GM23338 (cell line): Measurements from ENCODE around the gene TMEM94. TPM values are rescaled to one million over a fixed set of nuclear protein-coding genes. Genes with fewer than 3 reads are reported as not detected.

Experiments used
- ATAC-seq: fragments of 200-7000 bp; cut with Tn5 transposase; 3 replicates; pipeline ENCODE4 v1.9.1; 2020
- DNase-seq: peaks from one replicate; pipeline ENCODE4 v3.0.0-alpha.2; 2015; ENCODE audit warnings: low spot score
- H2AFZ ChIP-seq: fragments of 200-600 bp; sonication (generic); 2 replicates; pipeline ENCODE4 v1.8.0; 2016; ENCODE audit warnings: antibody characterized with exemption, mild to moderate bottlenecking, moderate library complexity
- H3F3A ChIP-seq: fragments of 200-600 bp; sonication (generic); replicated peaks from 2 replicates; pipeline ENCODE4 v1.8.0; 2017; ENCODE audit warnings: antibody characterized with exemption, mixed run types, low read depth
- H3K27ac ChIP-seq: fragments of 200-600 bp; sonication (generic); 2 replicates; pipeline ENCODE4 v1.6.1; 2016; ENCODE audit warnings: low read depth
- H3K27me3 ChIP-seq: fragments of 200-600 bp; sonication (generic); 2 replicates; pipeline ENCODE4 v1.8.0; 2016; ENCODE audit warnings: mild to moderate bottlenecking, mixed run types, moderate library complexity; ENCODE audit not compliant: insufficient read depth
- H3K36me3 ChIP-seq: fragments of 200-600 bp; sonication (generic); 2 replicates; pipeline ENCODE4 v1.8.0; 2016; ENCODE audit warnings: mild to moderate bottlenecking; ENCODE audit not compliant: insufficient read depth
- H3K4me1 ChIP-seq: fragments of 200-600 bp; sonication (generic); 2 replicates; pipeline ENCODE4 v1.8.0; 2016; ENCODE audit warnings: mild to moderate bottlenecking, moderate library complexity; ENCODE audit not compliant: insufficient read depth
- H3K4me2 ChIP-seq: fragments of 200-600 bp; sonication (generic); 2 replicates; pipeline ENCODE4 v1.7.1; 2017; ENCODE audit warnings: mixed run types
- H3K4me3 ChIP-seq: fragments of 200-600 bp; sonication (generic); 2 replicates; pipeline ENCODE4 v1.6.1; 2016; ENCODE audit warnings: mixed run types
- H3K79me2 ChIP-seq: fragments of 200-600 bp; sonication (generic); replicated peaks from 2 replicates; pipeline ENCODE4 v1.8.0; 2017; ENCODE audit warnings: mild to moderate bottlenecking; ENCODE audit not compliant: insufficient read depth
- H3K9me2 ChIP-seq: fragments of 200-600 bp; sonication (generic); 2 replicates; pipeline ENCODE4 v1.8.0; 2017; ENCODE audit not compliant: insufficient read depth
- H4K20me1 ChIP-seq: fragments of 200-600 bp; sonication (generic); replicated peaks from 2 replicates; pipeline ENCODE4 v1.8.0; 2017; ENCODE audit warnings: mild to moderate bottlenecking; ENCODE audit not compliant: insufficient read depth
- H3K27ac Mint-ChIP-seq: 2 replicates; pipeline ENCODE4 v1.8.0; 2020; ENCODE audit warnings: inconsistent platforms, mild to moderate bottlenecking, moderate library complexity, mixed read lengths
- H3K27me3 Mint-ChIP-seq: 3 replicates; pipeline ENCODE4 v1.8.0; 2022; ENCODE audit warnings: low read depth, mild to moderate bottlenecking, moderate library complexity, mixed read lengths, inconsistent platforms; ENCODE audit not compliant: insufficient read depth, poor library complexity
- H3K36me3 Mint-ChIP-seq: 3 replicates; pipeline ENCODE4 v1.8.0; 2021; ENCODE audit warnings: low read depth, mild to moderate bottlenecking, inconsistent platforms, moderate library complexity, mixed read lengths
- H3K4me1 Mint-ChIP-seq: 3 replicates; pipeline ENCODE4 v1.8.0; 2020; ENCODE audit warnings: mild to moderate bottlenecking, inconsistent platforms, mixed read lengths
- H3K4me3 Mint-ChIP-seq: 3 replicates; pipeline ENCODE4 v1.8.0; 2021; ENCODE audit warnings: moderate library complexity, mild to moderate bottlenecking, inconsistent platforms, mixed read lengths
- H3K9me3 Mint-ChIP-seq: 3 replicates; pipeline ENCODE4 v1.8.0; 2020; ENCODE audit warnings: moderate library complexity, mild to moderate bottlenecking, inconsistent platforms, mixed read lengths
- CREB1 ChIP-seq: fragments of 250-450 bp; sonication (Bioruptor Pico); IDR thresholded peaks from 2 replicates; pipeline ENCODE4 v1.5.0; 2020; ENCODE audit warnings: low read depth, mild to moderate bottlenecking, moderate library complexity
- CTCF ChIP-seq, 2 experiments: fragments of 200-600 bp in 1 of 2; sonication (generic) in 1 of 2; conservative IDR thresholded peaks; 2 replicates each; pipeline versions ENCODE4 v1.5.1 to v1.6.1; 2016 to 2017; ENCODE audit warnings: antibody characterized with exemption in 2 of 2, low read depth in 2 of 2, mild to moderate bottlenecking in 2 of 2, moderate library complexity in 1 of 2
- ETS1 ChIP-seq: IDR thresholded peaks from 2 replicates; pipeline ENCODE4 v1.6.1; 2016; ENCODE audit warnings: antibody characterized with exemption
- EZH2 ChIP-seq: fragments of 200-600 bp; sonication (generic); IDR thresholded peaks from one replicate; pipeline ENCODE4 v1.8.0; 2017; ENCODE audit warnings: antibody characterized with exemption, mild to moderate bottlenecking, low read depth; ENCODE audit not compliant: unreplicated experiment
- EZH2phosphoT487 ChIP-seq: fragments of 200-600 bp; sonication (generic); IDR thresholded peaks from one replicate; pipeline ENCODE4 v1.8.1; 2018; ENCODE audit warnings: antibody characterized with exemption; ENCODE audit not compliant: unreplicated experiment
- JUNB ChIP-seq: IDR thresholded peaks from one replicate; pipeline ENCODE4 v1.6.1; 2016; ENCODE audit warnings: antibody characterized with exemption; ENCODE audit not compliant: unreplicated experiment
- NANOG ChIP-seq: IDR thresholded peaks from 2 replicates; pipeline ENCODE4 v1.6.1; 2016; ENCODE audit warnings: antibody characterized with exemption, borderline replicate concordance
- POLR2AphosphoS5 ChIP-seq: IDR thresholded peaks from 2 replicates; pipeline ENCODE4 v1.6.1; 2016; ENCODE audit warnings: antibody characterized with exemption, low read depth
- REST ChIP-seq: IDR thresholded peaks from one replicate; pipeline ENCODE4 v1.6.1; 2018; ENCODE audit warnings: antibody characterized with exemption; ENCODE audit not compliant: unreplicated experiment
- STAT1 ChIP-seq: IDR thresholded peaks from one replicate; pipeline ENCODE4 v1.6.1; 2016; ENCODE audit warnings: antibody characterized with exemption; ENCODE audit not compliant: unreplicated experiment
- ZNF114 ChIP-seq: fragments of 250-450 bp; sonication (Bioruptor Pico); IDR thresholded peaks from 2 replicates; pipeline ENCODE4 v1.5.0; 2020; ENCODE audit warnings: mild to moderate bottlenecking, moderate library complexity
- ZNF331 ChIP-seq: fragments of 250-450 bp; sonication (Bioruptor Pico); IDR thresholded peaks from 2 replicates; pipeline ENCODE4 v1.5.0; 2020; ENCODE audit warnings: low read depth, mild to moderate bottlenecking, moderate library complexity
- ZNF462 ChIP-seq: fragments of 250-450 bp; sonication (Bioruptor Pico); IDR thresholded peaks from 2 replicates; pipeline ENCODE4 v1.5.0; 2020; ENCODE audit warnings: mild to moderate bottlenecking, moderate library complexity
- polyA plus RNA-seq: library from polyadenylated mRNA; unstranded; fragments of >200 nt; fragmentation: Nextera tagmentation; extraction: Ambion mirVana; gene quantifications from 2 replicates; pipeline ENCODE4 v1.2.1, GENCODE V29; 2016
- total RNA-seq: library from RNA; depleted of rRNA; stranded (reverse); fragments of >200 nt; shearing (Covaris generic); gene quantifications from 2 replicates; pipeline ENCODE4 v1.2.3, GENCODE V29; 2014

TMEM94 gene
- total and polyA plus RNA-seq, 2 experiments from 2014 or later: 24.0 to 66.0 TPM

- H3K27me3 ChIP-seq: no peaks in the 10 kb centered on the region
- peaks cover 2% of the 10 kb centered on the region; the same call in 1 of the 3 replicates for H3K36me3 Mint-ChIP-seq
- H3K4me1 ChIP-seq: peaks cover 5% of the 10 kb centered on the region; the same call in 1 of the 2 replicates
- TF ChIP-seq EZH2 (no peak), CTCF (conservative IDR thresholded peaks at IDR 0.05; ENCODE audit: low read depth in 2 of 2) (no peak), NANOG (no peak), REST (no peak), EZH2phosphoT487 (no peak), ZNF331 (no peak), CREB1 (CRISPR knock-in tag) (no peak), ETS1 (no peak), POLR2AphosphoS5 (no peak), STAT1 (no peak), JUNB (no peak), ZNF114 (CRISPR knock-in tag) (no peak), ZNF462 (CRISPR knock-in tag) (no peak)
- H3K4me3 Mint-ChIP-seq: no peak overlapping the region
- no peak overlapping the region for H2AFZ ChIP-seq
- ATAC-seq: no peak
- no peak overlapping the region for H3K4me2 ChIP-seq
- H3K4me3 ChIP-seq: no peak overlapping the region
- H3K27ac Mint-ChIP-seq: 0 out of 2 replicates have a peak overlapping the region, but pooled peaks have one; percentile 28
- no peaks in the 10 kb centered on the region for H3F3A ChIP-seq
- no peaks in the 10 kb centered on the region for H3K9me3 Mint-ChIP-seq
- no peak overlapping the region for H3K27ac ChIP-seq
- no peaks in the 10 kb centered on the region; the same call in 1 of the 2 replicates for H4K20me1 ChIP-seq
- no peaks in the 10 kb centered on the region for H3K9me2 ChIP-seq
- peaks cover 10% of the 10 kb centered on the region for H3K4me1 Mint-ChIP-seq
- H3K36me3 ChIP-seq: no peaks in the 10 kb centered on the region
- DNase-seq: no peak
- H3K79me2 ChIP-seq: no peaks in the 10 kb centered on the region
- peaks cover 16% of the 10 kb centered on the region for H3K27me3 Mint-ChIP-seq
Observed at GRCh38 chr17:75482098-75482942, 25.9 kb downstream of the TMEM94 start.
